ENCODE measurements around the gene RASIP1. TPM values are rescaled to one million over a fixed set of nuclear protein-coding genes. Genes with fewer than 3 reads are reported as not detected.
"Not testable (repeated sequence)": the region's sequence is repeated elsewhere in the genome, so short reads cannot be mapped to it uniquely, and the experiment has no call there.

RASIP1 gene
- 10 to 100 TPM; 12.6 to 16.6 (median 15.2) TPM for polyA plus RNA-seq (ENCODE audit: insufficient read length in 4 of 4)

DNA sequence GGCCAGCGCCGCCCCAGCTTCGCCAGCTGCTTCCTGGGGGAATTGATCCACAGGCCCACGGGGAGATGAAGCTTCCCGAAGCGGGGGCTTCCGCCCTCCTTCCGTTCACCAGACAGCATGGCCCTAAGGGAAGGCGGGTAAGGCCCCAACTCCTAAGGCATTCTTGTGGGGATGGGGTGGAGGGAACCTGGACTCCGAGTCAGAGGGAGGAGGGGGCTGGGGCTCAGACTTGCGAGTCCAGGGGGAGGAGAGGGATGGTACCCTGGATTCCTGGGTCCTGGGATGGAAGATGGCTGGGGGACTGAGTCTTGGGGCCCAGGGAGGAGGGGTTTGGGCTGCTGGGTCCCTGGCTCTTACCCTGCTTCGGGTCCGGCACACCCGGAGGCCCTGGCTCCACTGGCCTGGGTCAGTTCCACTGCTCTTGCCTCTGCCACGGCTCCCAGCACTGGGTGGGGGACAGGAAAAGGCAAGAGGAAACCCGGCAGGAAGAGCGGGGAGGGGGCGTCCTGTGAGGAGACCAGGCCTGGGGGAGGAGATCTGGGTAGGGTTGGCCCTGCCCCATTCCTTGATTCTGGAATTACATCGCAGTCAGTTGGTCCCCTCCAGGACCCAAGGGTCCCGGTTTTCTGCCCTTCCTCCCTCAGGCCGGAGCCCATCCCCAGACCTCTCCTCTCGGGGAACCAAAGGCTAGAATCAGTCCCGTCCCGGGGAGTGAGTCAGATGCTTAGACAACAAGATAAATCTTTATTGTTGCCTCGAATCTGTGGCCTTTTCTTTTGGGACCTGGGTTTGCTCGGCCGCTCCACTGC lies at the start of gene RASIP1:
Gene RASIP1, minus strand, starts transcription at position 447 of the 809 bp plus-strand sequence. Its CDS starts 328 bp downstream, at position 119.
- DNase-seq (ENCODE audit: low read depth in 4 of 4, low spot score in 2 of 4) = no peak

- DNase-seq (ENCODE audit: low read depth in 4 of 4, low spot score in 2 of 4) = not testable (repeated sequence)
These were observed 46.9 kb upstream of the RASIP1 start for GRCh38 chr19:48787331-48787730.

DNA sequence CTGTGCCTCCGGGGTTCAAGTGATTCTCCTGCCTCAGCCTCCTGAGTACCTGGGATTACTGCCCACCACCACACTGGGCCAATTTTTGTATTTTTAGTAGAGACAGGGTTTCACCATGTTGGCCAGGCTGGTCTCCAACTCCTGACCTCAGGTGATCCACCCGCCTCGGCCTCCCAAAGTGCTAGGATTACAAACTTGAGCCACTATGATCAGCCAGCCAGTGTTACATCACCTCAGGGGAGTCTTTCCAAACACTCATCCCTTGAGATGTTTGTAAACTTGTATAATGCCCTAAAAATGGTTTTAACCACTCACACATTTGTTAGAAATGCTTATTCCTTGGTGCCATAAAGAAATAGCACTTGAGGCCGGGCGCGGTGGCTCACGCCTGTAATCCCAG lies 46.0 kb upstream of the RASIP1 start:
- not testable (repeated sequence) for DNase-seq (ENCODE audit: low read depth in 4 of 4, low spot score in 2 of 4)

DNA sequence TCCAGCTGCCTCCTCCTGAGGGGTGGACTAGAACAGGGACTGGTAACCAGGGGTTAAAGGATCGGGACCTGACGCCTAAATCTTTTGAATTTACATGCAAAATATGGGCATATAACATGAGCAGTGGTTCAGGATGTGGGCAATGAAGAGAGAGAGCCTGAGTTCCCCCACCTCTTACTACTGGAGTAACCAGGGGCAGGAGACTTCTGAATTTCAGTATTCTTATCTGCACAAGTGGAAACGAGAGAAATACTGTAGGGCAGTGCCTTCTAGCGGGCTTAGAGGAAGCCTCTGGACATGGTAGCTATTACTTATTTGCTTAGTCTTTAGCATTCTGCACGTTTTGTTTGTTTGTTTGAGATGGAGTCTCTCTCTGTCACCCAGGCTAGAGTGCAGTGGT lies 44.1 kb upstream of the RASIP1 start:
- DNase-seq (ENCODE audit: low read depth in 4 of 4, low spot score in 2 of 4) = no peak

- no peak for DNase-seq (ENCODE audit: low read depth in 4 of 4, low spot score in 2 of 4)
These were observed 40.4 kb upstream of the RASIP1 start for GRCh38 chr19:48780631-48781391.

GRCh38 chr19:48779636-48780035 lies 39.2 kb upstream of the RASIP1 start:
- no peak for DNase-seq (ENCODE audit: low read depth in 4 of 4, low spot score in 2 of 4)

GRCh38 chr19:48777720-48778119 lies 37.3 kb upstream of the RASIP1 start:
- no peak for DNase-seq (ENCODE audit: low read depth in 4 of 4, low spot score in 2 of 4)

GRCh38 chr19:48777139-48777538 lies 36.7 kb upstream of the RASIP1 start:
- DNase-seq (ENCODE audit: low read depth in 4 of 4, low spot score in 2 of 4) = no peak

DNA sequence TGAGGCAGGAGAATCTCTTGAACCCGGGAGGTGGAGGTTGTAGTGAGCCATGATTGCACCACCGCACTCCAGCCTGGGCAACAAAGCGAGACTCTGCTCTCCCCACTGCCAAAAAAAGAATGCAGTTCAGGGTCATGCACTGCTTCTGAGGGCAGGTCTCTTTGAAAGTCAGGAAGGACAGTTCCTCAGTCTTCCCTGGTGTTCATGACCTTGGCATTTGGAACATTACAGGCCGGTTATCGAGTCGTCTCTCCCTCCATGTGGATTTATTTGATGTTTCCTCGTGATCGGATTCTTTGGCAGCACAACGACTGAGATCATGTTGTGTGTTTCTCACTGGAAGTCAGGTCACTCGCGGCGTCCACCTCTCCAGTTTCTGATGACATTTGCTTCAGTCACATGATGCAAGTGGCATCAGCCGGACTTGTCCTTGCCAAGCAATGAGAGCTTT lies 32.1 kb upstream of the RASIP1 start:
- DNase-seq (ENCODE audit: low read depth in 4 of 4, low spot score in 2 of 4) = no peak

- no peak for DNase-seq (ENCODE audit: low read depth in 4 of 4, low spot score in 2 of 4)
These were observed 30.5 kb upstream of the RASIP1 start for GRCh38 chr19:48770734-48771472.

GRCh38 chr19:48770266-48770665 lies 29.9 kb upstream of the RASIP1 start:
- no peak for DNase-seq (ENCODE audit: low read depth in 4 of 4, low spot score in 2 of 4)

GRCh38 chr19:48768994-48769713 lies 28.7 kb upstream of the RASIP1 start:
- DNase-seq (ENCODE audit: low read depth in 4 of 4, low spot score in 2 of 4) = no peak

- not testable (repeated sequence) for DNase-seq (ENCODE audit: low read depth in 4 of 4, low spot score in 2 of 4)
These were observed 27.9 kb upstream of the RASIP1 start for GRCh38 chr19:48768171-48768753.

- DNase-seq (ENCODE audit: low read depth in 4 of 4, low spot score in 2 of 4) = not testable (repeated sequence)
These were observed 25.4 kb upstream of the RASIP1 start for GRCh38 chr19:48765816-48766215.

GRCh38 chr19:48760504-48761205 lies 20.2 kb upstream of the RASIP1 start:
- DNase-seq (ENCODE audit: low read depth in 4 of 4, low spot score in 2 of 4) = no peak

- no peak for DNase-seq (ENCODE audit: low read depth in 4 of 4, low spot score in 2 of 4)
These were observed 17.3 kb upstream of the RASIP1 start for GRCh38 chr19:48757741-48758144.

DNA sequence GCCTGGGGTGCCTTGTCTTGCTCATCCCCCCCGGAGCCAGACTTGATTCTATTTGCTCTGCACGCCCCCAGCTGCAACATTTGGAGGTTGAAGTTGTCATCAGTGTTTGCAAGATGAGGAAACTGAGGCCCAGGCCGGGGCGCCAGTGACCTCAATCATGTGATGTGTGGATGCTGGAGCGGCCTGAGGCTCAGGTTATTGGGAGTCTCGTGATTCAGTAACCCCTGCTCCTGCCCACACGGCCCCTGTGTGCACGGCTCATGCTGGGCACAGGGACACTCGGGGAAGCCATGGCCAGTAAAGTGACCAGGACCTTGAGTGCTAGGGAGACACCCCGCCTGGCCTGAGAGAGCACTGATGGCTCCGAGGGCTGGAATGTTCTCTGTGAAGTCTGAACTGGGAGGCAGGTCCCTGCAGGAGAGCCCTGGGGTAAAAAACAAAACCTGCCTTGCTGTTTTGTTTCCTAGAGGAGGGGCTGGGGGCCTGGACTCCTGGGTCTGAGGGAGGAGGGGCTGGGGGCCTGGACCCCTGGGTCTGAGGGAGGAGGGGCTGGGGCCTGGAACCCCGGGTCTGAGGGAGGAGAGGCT lies 16.8 kb upstream of the RASIP1 start:
- no peak for DNase-seq (ENCODE audit: low read depth in 4 of 4, low spot score in 2 of 4)

DNA sequence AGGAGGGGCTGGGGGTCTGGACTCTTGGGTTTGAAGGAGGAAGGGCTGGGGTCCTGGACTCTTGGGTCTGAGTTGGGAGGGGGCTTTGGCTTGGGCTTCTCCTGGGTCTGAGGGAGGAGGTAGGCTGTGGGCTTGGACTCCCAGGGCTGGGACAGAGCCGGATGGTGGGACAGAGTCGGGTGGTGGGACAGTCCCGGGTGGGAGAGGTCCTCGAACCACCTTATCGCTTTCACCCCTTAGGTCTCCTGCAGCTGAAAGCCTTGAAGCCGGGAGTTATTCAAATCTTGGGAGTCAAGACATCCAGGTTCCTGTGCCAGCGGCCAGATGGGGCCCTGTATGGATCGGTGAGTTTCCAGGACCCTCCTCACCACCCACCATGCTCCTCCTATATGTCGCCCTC lies 16.3 kb upstream of the RASIP1 start:
- DNase-seq (ENCODE audit: low read depth in 4 of 4, low spot score in 2 of 4) = no peak

- no peak for DNase-seq (ENCODE audit: low read depth in 4 of 4, low spot score in 2 of 4)
These were observed 15.8 kb upstream of the RASIP1 start for GRCh38 chr19:48756212-48756611.
